Measurements from ENCODE around the gene ELMO3.

ELMO3 gene

DNA sequence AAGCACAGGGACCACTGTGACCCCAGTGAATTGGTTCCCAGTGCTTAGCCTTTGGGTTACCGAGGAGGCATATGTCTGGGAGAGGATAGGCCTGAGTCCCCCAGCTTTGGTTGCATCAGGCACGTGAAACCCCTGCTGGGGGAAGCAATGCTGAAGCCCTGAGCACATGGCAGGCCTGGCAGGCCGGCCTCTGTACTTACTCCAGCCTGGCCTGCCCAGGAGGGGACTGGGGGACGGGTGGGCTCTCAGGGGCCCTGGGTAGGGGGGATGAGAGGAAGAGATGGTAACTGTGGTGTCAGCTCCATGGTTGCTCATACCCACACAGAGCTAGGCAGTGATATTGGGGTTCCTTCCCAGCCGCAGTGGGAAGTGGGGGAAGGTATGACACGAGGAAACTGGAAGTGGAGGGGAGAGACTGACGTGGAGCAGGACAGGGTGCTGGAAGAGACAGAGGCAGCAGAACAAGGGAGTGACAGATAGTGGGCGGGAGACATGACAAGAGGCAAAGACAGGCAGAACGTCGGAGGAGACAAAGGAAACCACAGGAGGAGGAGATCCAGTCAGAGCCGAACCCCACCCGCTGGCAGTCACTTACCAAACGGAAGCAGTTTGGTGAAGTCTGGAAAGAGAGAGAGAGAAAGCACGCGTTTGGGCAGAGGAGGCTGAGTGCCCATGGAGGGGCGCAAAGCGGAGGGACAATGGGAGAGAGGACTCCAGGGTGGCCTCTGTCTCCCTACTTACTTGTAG lies 37.1 kb downstream of the ELMO3 start:
- Histone ChIP-seq H3K27ac (ENCODE audit: low read depth, low read length) (no peak overlapping the region), H4K20me1 (ENCODE audit: control insufficient read depth, insufficient read depth, low read depth, low read length) (peaks cover 5% of the 10 kb centered on the region; the same call in 1 of the 2 replicates), H3F3A (ENCODE audit: control insufficient read depth, insufficient read depth) (no peaks in the 10 kb centered on the region), H3K9me2 (replicated peaks; ENCODE audit: control insufficient read depth, low read length) (no peaks in the 10 kb centered on the region), H3K27me3 (ENCODE audit: control insufficient read depth, low read length) (no peaks in the 10 kb centered on the region), H3K36me3 (ENCODE audit: control insufficient read depth, low read length) (peaks cover 19% of the 10 kb centered on the region), H3K9me3 (ENCODE audit: control insufficient read depth, insufficient read depth, low read length) (no peaks in the 10 kb centered on the region), H3K4me1 (ENCODE audit: control insufficient read depth, low read length) (peaks cover 5% of the 10 kb centered on the region), H3K4me2 (ENCODE audit: low read length) (no peak overlapping the region), H3K4me3 (ENCODE audit: low read length) (no peak overlapping the region), H3K79me2 (ENCODE audit: control insufficient read depth, low read length) (no peaks in the 10 kb centered on the region)
- TF ChIP-seq CTCF (IDR thresholded peaks at IDR 0.05; ENCODE audit: low read depth, low read length, poor library complexity, severe bottlenecking): no peak
- no peak for TF ChIP-seq EZH2phosphoT487 (IDR thresholded peaks at IDR 0.05; ENCODE audit: borderline replicate concordance, low read length)

DNA sequence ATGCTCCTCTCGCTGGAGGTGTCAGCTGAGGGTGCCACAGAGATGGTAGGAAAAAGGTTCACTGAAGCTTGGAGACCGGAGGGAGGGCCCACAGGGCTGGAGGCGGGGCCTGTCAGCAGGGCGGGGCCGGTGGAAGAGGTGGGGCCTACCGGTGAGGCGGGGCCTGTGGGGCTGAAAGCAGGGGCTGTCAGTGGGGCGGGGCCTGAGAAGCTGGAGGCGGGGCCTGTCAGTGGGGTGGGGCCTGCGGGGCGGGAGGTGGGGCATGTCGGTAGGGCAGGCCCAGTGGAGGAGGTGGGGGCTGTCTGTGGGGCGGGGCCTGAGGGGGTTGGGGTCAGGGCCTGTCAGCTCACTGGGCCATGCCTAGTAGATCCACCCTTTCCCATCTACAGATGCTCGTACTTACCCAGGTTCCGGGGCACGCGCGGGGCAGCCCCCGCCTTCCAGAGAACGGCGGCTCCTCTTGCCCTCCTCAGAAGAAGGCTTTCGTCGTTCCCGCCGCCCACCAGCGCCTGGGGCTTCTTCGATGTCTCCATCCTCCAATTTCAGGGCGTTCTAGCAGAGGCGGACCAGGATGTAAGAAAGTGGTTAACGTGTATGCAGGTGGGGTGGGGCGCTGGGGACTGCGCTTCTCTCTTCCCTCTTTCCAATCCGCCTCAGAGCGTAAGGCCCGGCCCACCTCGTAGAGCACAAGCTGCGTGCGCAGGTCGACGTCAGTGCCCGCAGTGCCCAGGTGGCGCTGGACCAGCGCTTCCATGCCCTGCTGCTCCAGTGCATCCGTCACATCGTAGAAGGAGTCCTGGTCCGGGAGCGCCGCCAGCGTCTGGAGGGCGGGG lies 37.8 kb downstream of the ELMO3 start:
- no peaks in the 10 kb centered on the region for H3F3A ChIP-seq (ENCODE audit: control insufficient read depth, insufficient read depth)
- no peaks in the 10 kb centered on the region for H3K9me2 ChIP-seq (replicated peaks; ENCODE audit: control insufficient read depth, low read length)
- no peak overlapping the region for H3K4me2 ChIP-seq (ENCODE audit: low read length)
- H3K27ac ChIP-seq (ENCODE audit: low read depth, low read length): no peak overlapping the region
- peaks cover 5% of the 10 kb centered on the region for H3K4me1 ChIP-seq (ENCODE audit: control insufficient read depth, low read length)
- no peaks in the 10 kb centered on the region; the same call in 1 of the 2 replicates for H3K79me2 ChIP-seq (ENCODE audit: control insufficient read depth, low read length)
- H3K27me3 ChIP-seq (ENCODE audit: control insufficient read depth, low read length): no peaks in the 10 kb centered on the region
- peaks cover 5% of the 10 kb centered on the region; the same call in 1 of the 2 replicates for H4K20me1 ChIP-seq (ENCODE audit: control insufficient read depth, insufficient read depth, low read depth, low read length)
- H3K4me3 ChIP-seq (ENCODE audit: low read length): no peak overlapping the region
- no peaks in the 10 kb centered on the region for H3K9me3 ChIP-seq (ENCODE audit: control insufficient read depth, insufficient read depth, low read length)
- H3K36me3 ChIP-seq (ENCODE audit: control insufficient read depth, low read length): peaks cover 12% of the 10 kb centered on the region
- no peak for TF ChIP-seq CTCF (IDR thresholded peaks at IDR 0.05; ENCODE audit: low read depth, low read length, poor library complexity, severe bottlenecking)
- no peak for TF ChIP-seq EZH2phosphoT487 (IDR thresholded peaks at IDR 0.05; ENCODE audit: borderline replicate concordance, low read length)

DNA sequence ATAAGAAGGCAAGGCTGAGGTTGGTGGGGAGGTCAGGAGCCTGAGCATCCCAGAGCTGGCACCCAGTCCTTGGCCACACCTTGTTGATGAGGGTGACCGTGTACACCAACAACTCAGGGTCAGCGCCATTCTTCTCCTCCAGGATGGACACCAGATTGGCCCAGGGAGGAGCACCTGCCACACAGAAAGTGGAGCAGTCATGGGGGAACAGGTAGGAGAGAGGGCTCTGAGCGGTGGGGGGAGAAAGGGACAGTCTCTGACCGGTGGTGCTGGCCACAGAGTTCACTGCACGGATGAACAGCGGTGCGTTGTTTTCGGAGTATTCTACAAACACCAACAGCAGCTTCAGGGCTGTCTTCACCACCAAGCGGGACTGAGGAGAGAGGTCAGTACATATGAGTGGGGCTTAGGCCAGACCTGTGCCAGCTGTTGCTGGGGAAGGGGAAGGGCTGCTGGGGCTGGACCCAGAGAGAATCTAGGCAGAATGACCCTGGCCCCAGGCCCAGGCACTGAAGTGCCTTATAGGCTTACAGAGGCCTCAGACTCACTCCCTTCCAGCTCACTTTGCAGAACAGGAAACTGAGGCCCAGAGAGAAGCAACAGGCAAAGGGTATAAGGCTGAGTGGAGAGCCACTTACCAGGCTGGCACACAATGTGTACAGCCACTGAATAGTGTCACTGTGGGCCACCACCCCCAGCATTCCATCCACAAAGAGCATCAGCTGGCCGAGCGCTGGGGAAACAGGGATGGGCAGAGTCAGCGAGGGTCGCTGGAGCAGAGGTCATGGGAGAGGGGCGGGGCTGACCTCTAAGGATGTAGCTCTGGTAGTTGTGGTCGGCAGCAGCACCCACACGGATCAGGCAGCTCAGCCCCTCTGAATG lies 38.7 kb downstream of the ELMO3 start:
- Histone ChIP-seq H4K20me1 (ENCODE audit: control insufficient read depth, insufficient read depth, low read depth, low read length) (peaks cover 5% of the 10 kb centered on the region; the same call in 1 of the 2 replicates), H3F3A (ENCODE audit: control insufficient read depth, insufficient read depth) (no peaks in the 10 kb centered on the region), H3K9me3 (ENCODE audit: control insufficient read depth, insufficient read depth, low read length) (no peaks in the 10 kb centered on the region), H3K4me3 (ENCODE audit: low read length) (no peak overlapping the region), H3K9me2 (replicated peaks; ENCODE audit: control insufficient read depth, low read length) (no peaks in the 10 kb centered on the region), H3K27me3 (ENCODE audit: control insufficient read depth, low read length) (no peaks in the 10 kb centered on the region), H3K27ac (ENCODE audit: low read depth, low read length) (no peak overlapping the region), H3K4me2 (ENCODE audit: low read length) (no peak overlapping the region), H3K79me2 (ENCODE audit: control insufficient read depth, low read length) (no peaks in the 10 kb centered on the region; the same call in 1 of the 2 replicates), H3K4me1 (ENCODE audit: control insufficient read depth, low read length) (peaks cover 5% of the 10 kb centered on the region), H3K36me3 (ENCODE audit: control insufficient read depth, low read length) (peaks cover 12% of the 10 kb centered on the region)
- TF ChIP-seq CTCF (IDR thresholded peaks at IDR 0.05; ENCODE audit: low read depth, low read length, poor library complexity, severe bottlenecking) (no peak), EZH2phosphoT487 (IDR thresholded peaks at IDR 0.05; ENCODE audit: borderline replicate concordance, low read length) (no peak)
